Measurements from ENCODE around the gene INHBB. TPM values are rescaled to one million over a fixed set of nuclear protein-coding genes. Genes with fewer than 3 reads are reported as not detected.
A peak's percentile ranks its signal among the peaks of the same experiment; 100 is the strongest.

The INHBB gene
- total RNA-seq, 1 donor from 2014 or later: 8.1 TPM

DNA sequence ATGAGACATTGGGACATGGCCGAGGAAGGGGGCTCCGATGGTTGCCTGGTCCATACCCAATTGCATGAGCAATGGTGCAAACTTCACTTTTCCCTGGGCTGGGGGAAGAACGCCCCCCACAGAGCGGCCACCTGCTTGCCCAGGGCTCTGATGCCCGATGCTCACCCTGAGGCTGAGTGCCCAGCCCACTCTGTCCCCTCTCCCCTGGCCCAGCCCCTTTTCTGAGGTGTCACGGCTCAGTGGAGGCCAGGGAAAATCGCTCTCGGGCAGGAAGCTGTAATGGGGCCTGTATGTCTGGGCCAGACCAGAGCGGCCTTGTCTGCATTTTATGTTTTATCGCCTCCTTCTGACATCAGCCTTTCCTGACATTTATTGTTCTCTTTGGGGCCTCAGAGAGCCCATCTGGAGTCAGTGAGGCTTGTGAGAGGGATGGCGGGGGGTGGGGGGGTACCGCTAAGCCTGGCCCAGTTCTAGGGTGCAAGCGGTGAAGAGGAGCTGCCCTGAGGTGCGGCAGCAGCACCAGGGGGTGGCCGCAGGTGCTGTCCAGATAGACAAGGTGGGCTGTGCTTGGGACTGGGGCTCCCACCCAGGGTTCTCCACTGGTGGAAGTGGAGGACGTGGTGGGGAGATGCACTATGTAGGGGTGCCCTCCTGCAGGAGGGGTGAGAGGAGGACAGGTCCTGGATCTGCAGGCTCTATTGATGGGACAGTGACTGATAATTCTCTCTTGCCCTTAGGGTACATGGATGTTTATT lies 46.2 kb downstream of the INHBB start:
- no peaks in the 10 kb centered on the region for H3K9me3 ChIP-seq
- no peaks in the 10 kb centered on the region for H3K27me3 ChIP-seq
- DNase-seq (ENCODE audit: low spot score in 2 of 2): peak in 1 of 2 donors; percentile 40
- no peaks in the 10 kb centered on the region for H3K4me1 ChIP-seq
- no peak overlapping the region for H3K4me3 ChIP-seq
- H3K36me3 ChIP-seq: no peaks in the 10 kb centered on the region
- intact Hi-C loops (cut with DNase I): no loop called here
- no peak overlapping the region for H3K27ac ChIP-seq
- TF ChIP-seq, protein P1, sequence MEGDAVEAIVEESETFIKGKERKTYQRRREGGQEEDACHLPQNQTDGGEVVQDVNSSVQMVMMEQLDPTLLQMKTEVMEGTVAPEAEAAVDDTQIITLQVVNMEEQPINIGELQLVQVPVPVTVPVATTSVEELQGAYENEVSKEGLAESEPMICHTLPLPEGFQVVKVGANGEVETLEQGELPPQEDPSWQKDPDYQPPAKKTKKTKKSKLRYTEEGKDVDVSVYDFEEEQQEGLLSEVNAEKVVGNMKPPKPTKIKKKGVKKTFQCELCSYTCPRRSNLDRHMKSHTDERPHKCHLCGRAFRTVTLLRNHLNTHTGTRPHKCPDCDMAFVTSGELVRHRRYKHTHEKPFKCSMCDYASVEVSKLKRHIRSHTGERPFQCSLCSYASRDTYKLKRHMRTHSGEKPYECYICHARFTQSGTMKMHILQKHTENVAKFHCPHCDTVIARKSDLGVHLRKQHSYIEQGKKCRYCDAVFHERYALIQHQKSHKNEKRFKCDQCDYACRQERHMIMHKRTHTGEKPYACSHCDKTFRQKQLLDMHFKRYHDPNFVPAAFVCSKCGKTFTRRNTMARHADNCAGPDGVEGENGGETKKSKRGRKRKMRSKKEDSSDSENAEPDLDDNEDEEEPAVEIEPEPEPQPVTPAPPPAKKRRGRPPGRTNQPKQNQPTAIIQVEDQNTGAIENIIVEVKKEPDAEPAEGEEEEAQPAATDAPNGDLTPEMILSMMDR (IDR thresholded peaks at IDR 0.05): no peak

DNA sequence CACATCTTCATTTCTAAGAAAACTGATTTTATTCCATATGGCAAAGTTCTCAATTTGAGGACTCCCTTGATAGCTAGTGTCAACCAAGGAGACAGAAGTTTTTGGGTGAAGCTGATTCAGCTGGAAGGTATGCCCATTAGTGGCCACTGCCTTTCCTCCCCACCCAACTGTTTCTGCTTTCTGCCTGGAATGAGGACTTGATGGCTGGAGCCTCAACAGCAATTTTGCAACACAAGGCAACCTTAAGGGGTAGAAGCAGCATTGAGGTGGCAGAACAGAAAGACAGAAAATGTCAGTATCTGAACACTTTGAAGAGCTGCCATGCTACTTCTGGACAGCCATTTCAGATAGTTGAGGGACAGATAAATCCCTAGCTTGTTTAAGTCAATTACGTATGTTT lies 47.0 kb downstream of the INHBB start:
- intact Hi-C loops (cut with DNase I): no loop called here
- H3K27ac ChIP-seq: no peak overlapping the region
- TF ChIP-seq, protein P1 (IDR thresholded peaks at IDR 0.05): no peak
- no peaks in the 10 kb centered on the region for H3K36me3 ChIP-seq
- no peak overlapping the region for H3K4me3 ChIP-seq
- DNase-seq (ENCODE audit: low spot score in 2 of 2): no peak
- H3K27me3 ChIP-seq: no peaks in the 10 kb centered on the region
- no peaks in the 10 kb centered on the region for H3K9me3 ChIP-seq
- H3K4me1 ChIP-seq: no peaks in the 10 kb centered on the region

DNA sequence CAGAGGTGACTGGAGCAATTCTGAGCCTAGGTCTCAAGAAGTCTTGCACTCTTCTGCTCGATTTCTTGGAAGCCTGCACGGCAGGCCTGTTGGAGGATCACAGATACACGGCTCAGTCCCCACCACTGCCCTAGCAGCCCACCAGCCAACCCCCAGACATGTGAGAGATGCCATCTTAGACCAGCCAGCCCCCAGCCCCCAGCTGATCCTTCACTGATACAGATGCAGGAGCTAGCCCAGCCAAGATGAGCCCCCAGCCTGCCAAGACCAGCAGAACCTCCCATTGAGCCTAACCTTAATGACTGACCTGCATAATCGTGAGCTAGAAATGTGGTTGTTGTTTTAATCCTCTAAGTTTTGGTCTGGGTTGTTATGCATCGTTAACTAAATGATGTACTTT lies 47.5 kb downstream of the INHBB start:
- no peaks in the 10 kb centered on the region for H3K4me1 ChIP-seq
- no peaks in the 10 kb centered on the region for H3K27me3 ChIP-seq
- TF ChIP-seq, protein P1 (IDR thresholded peaks at IDR 0.05): no peak
- H3K4me3 ChIP-seq: no peak overlapping the region
- intact Hi-C loops (cut with DNase I): no loop called here
- no peak overlapping the region for H3K27ac ChIP-seq
- DNase-seq (ENCODE audit: low spot score in 2 of 2): peak in 1 of 2 donors; percentile 35
- no peaks in the 10 kb centered on the region for H3K36me3 ChIP-seq
- no peaks in the 10 kb centered on the region for H3K9me3 ChIP-seq

DNA sequence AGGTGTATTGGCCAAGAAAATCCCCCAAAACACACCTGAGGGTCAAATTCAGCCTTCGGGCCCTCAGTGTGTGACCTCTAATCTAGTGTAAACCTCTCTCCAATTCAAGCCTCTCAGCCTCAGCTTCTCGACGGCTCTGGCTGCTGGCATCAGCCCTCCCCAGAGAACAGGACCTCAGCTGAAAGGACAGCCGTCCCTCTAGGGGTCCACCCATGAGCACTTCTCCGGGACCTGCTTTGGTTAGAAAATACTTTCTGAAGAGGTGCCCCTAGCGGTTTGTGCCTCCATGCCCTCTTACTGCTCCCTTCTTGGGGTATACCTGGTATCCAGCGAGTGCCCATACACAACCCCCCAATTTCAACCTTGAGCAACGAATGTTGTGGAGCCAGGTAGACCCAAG lies 48.8 kb downstream of the INHBB start:
- Histone ChIP-seq H3K36me3 (no peaks in the 10 kb centered on the region), H3K9me3 (no peaks in the 10 kb centered on the region), H3K27ac (no peak overlapping the region), H3K4me1 (no peaks in the 10 kb centered on the region), H3K27me3 (no peaks in the 10 kb centered on the region), H3K4me3 (no peak overlapping the region)
- intact Hi-C loops (cut with DNase I): no loop called here
- TF ChIP-seq, protein P1 (IDR thresholded peaks at IDR 0.05): no peak
- peak in 1 of 2 donors; percentile 42 for DNase-seq (ENCODE audit: low spot score in 2 of 2)

DNA sequence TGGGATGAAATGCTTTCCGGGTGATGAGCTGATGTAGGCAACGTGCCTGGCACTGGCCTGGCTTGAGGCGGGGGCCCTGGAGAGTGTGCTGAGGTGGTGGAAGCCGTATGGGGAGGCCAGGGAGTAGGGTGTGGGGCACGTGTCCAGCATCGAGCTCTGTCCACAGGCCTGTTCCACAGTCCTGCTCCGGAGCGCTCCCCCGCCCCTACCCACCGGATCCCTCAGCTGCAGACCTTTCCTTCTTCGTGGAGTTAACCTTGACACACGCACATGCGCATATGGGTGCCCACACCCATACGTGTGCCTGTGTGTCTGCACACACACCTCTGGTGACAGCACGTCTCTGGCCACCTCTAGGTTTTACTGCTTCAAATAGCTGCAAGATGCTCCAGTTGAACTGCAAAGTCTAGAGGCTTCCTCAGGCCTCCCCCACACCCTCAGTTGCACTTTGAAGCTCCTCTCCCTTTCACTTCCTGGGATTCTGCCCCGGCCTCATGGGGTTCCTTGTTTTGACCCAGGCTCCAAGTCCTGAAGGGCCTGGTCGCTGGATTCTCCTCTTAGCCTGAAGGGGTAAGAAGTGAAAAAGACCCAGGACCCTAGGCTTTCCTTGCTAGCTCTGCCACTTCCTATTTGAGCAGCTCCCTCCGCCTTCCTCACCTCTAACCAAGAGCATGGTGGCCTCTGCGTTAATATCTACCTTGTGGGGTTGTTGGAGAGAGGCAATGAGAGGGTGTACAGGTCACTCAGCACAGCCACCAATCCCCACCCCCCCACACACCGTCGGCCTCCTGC lies 49.5 kb downstream of the INHBB start:
- Histone ChIP-seq H3K9me3 (no peaks in the 10 kb centered on the region), H3K4me1 (no peaks in the 10 kb centered on the region), H3K4me3 (no peak overlapping the region), H3K36me3 (no peaks in the 10 kb centered on the region), H3K27ac (no peak overlapping the region), H3K27me3 (no peaks in the 10 kb centered on the region)
- peak in 1 of 2 donors; percentile 16 for DNase-seq (ENCODE audit: low spot score in 2 of 2)
- intact Hi-C loops (cut with DNase I): no loop called here
- TF ChIP-seq, protein P1 (IDR thresholded peaks at IDR 0.05): no peak
